HG02763 (cell line): Measurements from ENCODE around the gene TRPC4.
"Not testable (repeated sequence)": the region's sequence is repeated elsewhere in the genome, so short reads cannot be mapped to it uniquely, and the experiment has no call there.

Source experiments
- ATAC-seq: cut with Tn5 transposase; IDR thresholded peaks from one replicate; pipeline ENCODE4 v1.9.1; 2021; ENCODE audit warnings: mild to moderate bottlenecking, moderate library complexity; ENCODE audit not compliant: unreplicated experiment

TRPC4 gene

GRCh38 chr13:37833411-37833810 lies 36.2 kb downstream of the TRPC4 start:
- ATAC-seq = no peak

DNA sequence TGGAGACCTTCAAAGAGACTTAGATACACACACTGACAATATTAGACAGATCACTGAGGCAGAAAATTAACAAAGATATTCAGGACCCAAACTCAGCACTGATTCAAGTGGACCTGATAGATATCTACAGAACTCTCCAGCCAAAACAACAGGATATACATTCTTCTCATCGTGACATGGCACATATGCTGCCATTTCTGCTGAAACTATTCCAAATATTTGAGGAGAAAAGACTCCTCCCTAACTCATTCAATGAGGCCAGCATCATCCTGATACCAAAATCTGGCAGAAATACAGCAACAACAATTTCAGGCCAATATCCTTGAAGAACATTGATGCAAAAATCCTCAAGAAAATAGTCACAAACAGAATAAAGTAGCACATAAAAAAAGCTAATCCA lies 53.3 kb downstream of the TRPC4 start:
- no peak for ATAC-seq

GRCh38 chr13:37811441-37811840 lies 58.1 kb downstream of the TRPC4 start:
- ATAC-seq = no peak

GRCh38 chr13:37806666-37807065 lies 62.9 kb downstream of the TRPC4 start:
- ATAC-seq = no peak

- no peak for ATAC-seq
These were observed 71.9 kb downstream of the TRPC4 start for GRCh38 chr13:37797631-37798030.

- not testable (repeated sequence) for ATAC-seq
These were observed 72.8 kb downstream of the TRPC4 start for GRCh38 chr13:37796795-37797194.

DNA sequence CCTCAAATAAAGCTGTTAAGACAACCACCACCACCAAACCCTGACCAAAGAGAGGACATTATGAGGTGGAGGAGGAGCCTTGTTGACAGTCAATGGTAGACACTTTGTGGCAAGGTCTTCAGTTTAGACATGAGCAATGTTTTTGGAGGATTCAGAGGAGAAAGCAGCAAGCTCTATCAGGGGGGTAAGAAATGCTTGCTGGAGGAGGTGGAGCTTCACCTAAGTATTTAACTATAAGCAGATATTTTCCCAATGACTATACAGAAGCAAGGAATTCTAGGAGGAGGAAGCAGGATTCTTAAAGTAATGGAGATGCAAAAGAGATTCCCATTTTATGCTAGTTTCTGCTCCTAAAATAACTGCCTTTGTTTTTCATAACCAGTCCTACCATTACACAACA lies 74.2 kb downstream of the TRPC4 start:
- no peak for ATAC-seq

DNA sequence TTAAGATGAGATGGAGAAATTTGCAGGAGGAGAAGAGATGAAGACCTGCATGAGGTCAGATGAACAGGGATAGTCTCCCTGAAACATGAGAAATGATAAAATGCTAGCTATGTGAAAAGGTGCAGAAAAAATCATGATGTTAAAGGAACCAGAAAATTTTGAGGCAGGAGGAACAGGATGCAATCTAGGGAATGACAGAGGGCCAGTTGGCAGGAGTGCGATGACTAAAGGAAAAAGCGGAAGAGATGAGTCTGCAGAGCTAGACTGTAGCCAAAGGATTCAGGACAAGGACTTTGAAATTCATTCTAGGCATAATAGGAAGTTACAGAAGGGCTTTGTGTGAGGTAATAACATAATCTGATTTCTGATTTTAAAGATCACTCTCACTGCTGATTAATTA lies 77.9 kb downstream of the TRPC4 start:
- ATAC-seq = no peak

DNA sequence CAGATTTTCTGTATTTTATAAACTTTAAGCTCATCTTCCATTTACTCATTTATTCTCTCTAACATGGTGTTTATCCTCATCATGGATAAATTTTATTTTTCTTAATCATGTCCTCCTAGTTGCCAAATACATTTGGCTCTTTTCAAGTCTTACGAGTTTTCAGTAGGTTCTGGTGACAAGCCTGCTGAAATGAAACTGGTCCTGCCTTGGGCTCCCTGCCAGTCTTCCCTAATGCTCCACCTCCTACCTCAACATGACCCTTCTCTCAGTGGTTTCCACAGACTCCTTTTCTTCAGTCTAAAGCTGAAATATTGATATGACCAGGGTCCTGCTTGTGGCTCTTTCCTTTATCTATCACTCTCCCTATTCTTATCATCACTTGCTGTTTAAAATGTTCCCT lies 81.2 kb downstream of the TRPC4 start:
- no peak for ATAC-seq

GRCh38 chr13:37777676-37778075 lies 91.9 kb downstream of the TRPC4 start:
- ATAC-seq = no peak

DNA sequence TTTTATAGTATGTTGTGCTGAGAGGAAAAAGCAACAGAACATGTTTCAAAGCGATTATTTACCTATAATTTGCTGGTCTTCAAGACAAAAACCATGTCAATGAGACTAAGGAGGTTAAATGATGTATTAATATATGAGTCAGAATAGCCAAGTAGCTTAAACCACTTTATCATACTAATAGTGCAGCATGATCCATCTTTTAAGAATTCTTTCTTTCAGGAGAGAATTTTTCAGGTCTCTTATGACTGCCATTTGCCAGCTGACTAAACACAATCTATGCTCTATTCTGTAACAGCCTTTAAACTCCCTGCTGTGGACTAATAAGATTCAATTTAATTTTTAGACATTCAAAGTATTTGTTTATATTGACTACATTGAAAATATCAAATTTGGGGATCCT lies 93.7 kb downstream of the TRPC4 start:
- ATAC-seq = no peak

DNA sequence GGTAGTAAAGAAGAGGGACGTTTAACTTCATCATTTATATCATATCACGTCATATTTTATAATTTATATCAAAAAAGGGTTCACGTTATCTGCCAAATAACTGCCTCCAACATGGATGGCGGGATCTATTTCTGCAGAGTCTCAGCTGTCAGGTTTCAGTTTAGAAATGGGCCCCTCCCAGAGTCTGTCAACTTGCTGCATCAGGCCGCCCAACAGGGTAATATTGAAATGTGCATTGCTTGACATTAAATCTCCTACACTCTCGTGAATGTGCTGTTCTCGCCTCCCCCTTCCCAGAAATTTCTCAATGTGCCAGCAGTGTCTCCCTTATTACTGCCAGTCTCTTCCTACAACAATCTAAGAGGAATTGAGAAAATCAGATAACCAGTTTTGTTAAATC lies 96.9 kb downstream of the TRPC4 start:
- no peak for ATAC-seq

DNA sequence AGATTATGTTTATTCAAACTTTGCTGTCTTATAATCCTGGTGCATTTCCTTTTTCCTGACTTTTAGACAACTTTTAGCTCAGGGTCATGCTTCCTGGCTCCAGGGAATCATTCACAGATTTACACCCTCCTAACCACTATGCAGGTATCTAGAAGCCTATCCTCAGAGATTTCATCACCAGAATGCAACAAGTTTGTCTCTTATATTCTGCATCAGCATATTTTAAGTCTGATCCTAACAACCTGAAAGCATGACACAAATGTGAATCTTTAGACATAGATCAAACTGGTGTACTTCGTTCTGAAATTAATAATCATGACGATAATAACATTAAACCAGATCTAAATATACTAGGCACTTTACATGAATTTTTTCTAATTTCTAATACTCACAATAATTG lies 100.0 kb downstream of the TRPC4 start:
- ATAC-seq = no peak

GRCh38 chr13:37769078-37769477 lies 100.5 kb downstream of the TRPC4 start:
- no peak for ATAC-seq

- ATAC-seq = no peak
These were observed 103.1 kb downstream of the TRPC4 start for GRCh38 chr13:37766502-37766901.

DNA sequence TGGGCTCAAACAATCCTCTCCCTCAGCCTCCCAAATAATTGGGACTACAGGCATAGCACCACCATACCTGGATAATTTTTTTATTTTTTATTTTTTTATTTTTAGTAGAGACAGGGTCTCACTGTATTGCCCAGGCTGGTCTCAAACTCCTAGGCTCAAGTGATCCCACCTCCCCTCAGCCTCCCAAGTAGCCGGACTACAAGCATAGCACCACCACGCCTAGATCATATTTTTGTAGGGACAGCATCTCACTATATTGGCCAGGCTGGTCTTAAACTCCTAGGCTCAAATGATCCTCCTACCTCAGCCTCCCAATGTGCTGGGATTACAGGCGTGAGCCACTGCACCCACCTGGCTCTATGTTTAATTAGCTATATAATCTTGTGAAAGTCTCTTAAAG lies 114.2 kb downstream of the TRPC4 start:
- ATAC-seq = no peak

DNA sequence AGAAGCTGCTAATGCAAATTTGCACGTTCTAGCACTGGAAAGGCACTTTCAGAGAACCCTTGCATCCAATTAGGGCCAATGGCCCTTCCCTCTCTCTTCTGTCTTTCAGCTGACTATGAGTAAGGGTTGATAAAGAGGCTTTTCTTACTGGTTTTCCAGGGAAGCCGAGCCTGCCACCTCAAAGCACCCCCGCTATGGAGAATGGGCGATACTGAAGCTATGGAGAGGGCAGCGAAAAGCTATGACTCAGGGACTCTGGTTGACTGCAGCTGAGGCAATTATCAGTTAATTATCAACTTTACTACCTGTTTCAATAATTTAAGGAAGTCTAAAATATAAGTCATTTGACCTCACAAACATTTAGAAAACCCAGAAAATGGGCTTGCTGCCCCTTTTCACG lies 115.8 kb downstream of the TRPC4 start:
- ATAC-seq = no peak

DNA sequence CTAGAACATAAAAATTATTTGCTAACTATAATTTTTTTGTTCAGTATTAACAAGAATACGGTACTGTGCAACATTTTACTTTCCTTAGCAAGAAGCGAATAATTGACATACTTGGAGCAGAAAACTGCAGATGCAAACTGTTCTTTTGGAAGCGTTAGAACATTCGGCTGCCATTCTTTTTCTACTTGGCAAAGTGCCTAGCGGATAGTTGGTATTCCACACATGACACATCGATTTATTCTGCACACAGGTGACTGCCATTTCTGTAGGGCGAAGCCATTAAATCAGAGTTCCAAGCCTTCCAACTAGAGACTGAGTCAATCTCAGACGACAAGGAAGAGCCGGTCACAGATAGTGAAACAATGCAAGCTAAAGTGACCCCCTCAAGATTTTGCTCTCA lies 117.4 kb downstream of the TRPC4 start:
- no peak for ATAC-seq

GRCh38 chr13:37751025-37751424 lies 118.5 kb downstream of the TRPC4 start:
- no peak for ATAC-seq

DNA sequence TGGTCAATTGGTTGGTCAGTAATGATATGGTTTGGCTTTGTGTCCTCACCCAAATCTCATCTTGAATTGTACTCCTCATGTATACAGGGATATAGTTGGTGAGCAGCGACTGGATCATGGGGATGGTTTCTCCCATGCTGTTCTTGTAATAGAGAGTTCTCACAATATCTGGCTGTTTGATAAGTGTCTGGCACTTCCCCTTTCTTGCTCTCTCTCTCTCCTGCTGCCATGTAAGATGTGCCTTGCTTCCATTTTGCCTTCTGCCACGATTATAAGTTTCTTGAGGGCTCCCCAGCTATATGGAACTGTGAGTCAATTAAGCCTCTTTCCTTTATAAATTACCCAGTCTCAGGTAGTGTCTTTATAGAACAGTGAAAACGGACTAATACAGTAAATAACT lies 120.7 kb downstream of the TRPC4 start:
- ATAC-seq = no peak

GRCh38 chr13:37747071-37747612 lies 122.4 kb downstream of the TRPC4 start:
- ATAC-seq = no peak

GRCh38 chr13:37741536-37741935 lies 128.0 kb downstream of the TRPC4 start:
- no peak for ATAC-seq

DNA sequence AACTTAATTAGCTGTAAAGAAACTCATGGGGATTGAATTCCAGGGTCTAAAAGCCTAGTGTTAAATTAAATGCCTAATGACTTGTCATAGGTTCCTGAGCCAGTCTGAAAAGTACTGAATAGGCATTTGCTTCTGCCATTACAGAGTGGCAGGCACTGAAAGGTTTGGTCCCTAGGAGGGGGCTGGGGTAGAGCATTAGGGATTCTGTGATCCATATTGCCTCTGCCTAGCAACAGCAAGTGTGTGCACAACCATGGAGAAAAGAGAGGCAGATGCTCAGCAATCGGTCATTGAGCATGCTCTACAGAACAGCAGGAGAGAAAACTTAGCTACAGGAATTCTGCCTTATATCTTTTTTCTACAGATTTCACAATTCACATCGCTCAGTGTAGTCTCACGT lies 133.5 kb downstream of the TRPC4 start:
- ATAC-seq = no peak

GRCh38 chr13:37735293-37735692 lies 134.3 kb downstream of the TRPC4 start:
- no peak for ATAC-seq
